ENCODE results near the gene DGKG. TPM values are rescaled to one million over a fixed set of nuclear protein-coding genes. Genes with fewer than 3 reads are reported as not detected.

Gene DGKG
- polyA plus RNA-seq, 2 of the 4 experiments (the other 2 are of a cell fraction), result 11.5 to 13.3 TPM

DNA sequence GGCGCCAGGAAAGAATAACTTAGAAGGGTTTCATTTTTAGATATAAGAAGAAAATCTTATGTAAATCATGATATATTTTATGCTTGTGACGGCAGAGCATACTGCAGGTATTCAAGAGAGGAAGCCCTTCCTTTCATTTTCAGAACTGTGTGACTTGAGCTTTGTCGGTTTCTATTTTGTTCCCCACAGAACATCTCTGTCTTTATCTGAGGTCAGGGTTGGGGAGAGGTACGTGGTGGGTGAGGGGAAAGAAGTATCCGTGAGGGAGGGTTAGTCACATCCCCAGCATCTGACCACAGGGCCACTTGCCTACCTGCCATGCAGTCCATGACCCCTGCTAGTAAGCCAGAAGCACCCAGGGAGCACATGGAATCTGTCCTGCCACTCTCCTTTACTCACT lies 126.5 kb downstream of the DGKG start (continued):
- TF ChIP-seq KDM1A (IDR thresholded peaks at IDR 0.05; ENCODE audit: low read depth) (no peak), BCL3 (IDR thresholded peaks at IDR 0.05) (no peak), MAFK (IDR thresholded peaks at IDR 0.05; ENCODE audit: partially characterized antibody) (no peak)

- H3K9me3 ChIP-seq, result no peaks in the 10 kb centered on the region
- no peak for DNase-seq (ENCODE audit: low read depth in 1 of 2, low spot score in 1 of 2)
- ATAC-seq, result no peak
- H3K4me3 ChIP-seq, result no peak overlapping the region
- H3K4me2 ChIP-seq, result no peak overlapping the region
- FAIRE-seq, result no peak
- POLR2A ChIA-PET, result no interaction called here
- 81% methylated on average over 5 of the region's 5 CpGs for WGBS (ENCODE audit: missing lambda C conversion rate)
- CTCF ChIA-PET, result no interaction called here
- H3K27ac ChIP-seq, result no peak overlapping the region
- H3K4me1 ChIP-seq, result no peaks in the 10 kb centered on the region
- no peak for TF ChIP-seq NR3C1 (IDR thresholded peaks at IDR 0.05)
- no peak for TF ChIP-seq CBX8 (IDR thresholded peaks at IDR 0.05)
- no peak for TF ChIP-seq HOXB5 (CRISPR knock-in tag; IDR thresholded peaks at IDR 0.05)
- TF ChIP-seq RCOR1 (IDR thresholded peaks at IDR 0.05; ENCODE audit: low read depth, low read length), result no peak
- no peak for TF ChIP-seq HOXB13 (CRISPR knock-in tag; IDR thresholded peaks at IDR 0.05; ENCODE audit: low read depth)
- TF ChIP-seq BCL3 (IDR thresholded peaks at IDR 0.05), result no peak
- no peak for TF ChIP-seq ZFP36 (IDR thresholded peaks at IDR 0.05; ENCODE audit: borderline replicate concordance, partially characterized antibody)
- no peak for TF ChIP-seq RFX5 (IDR thresholded peaks at IDR 0.05)
- TF ChIP-seq, protein P1, sequence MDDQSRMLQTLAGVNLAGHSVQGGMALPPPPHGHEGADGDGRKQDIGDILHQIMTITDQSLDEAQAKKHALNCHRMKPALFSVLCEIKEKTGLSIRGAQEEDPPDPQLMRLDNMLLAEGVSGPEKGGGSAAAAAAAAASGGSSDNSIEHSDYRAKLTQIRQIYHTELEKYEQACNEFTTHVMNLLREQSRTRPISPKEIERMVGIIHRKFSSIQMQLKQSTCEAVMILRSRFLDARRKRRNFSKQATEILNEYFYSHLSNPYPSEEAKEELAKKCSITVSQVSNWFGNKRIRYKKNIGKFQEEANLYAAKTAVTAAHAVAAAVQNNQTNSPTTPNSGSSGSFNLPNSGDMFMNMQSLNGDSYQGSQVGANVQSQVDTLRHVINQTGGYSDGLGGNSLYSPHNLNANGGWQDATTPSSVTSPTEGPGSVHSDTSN (IDR thresholded peaks at IDR 0.05), result no peak
- no peak for TF ChIP-seq GATA3 (IDR thresholded peaks at IDR 0.05; ENCODE audit: borderline replicate concordance)
- no peak for TF ChIP-seq SMC3 (IDR thresholded peaks at IDR 0.05)
- TF ChIP-seq PHF8 (IDR thresholded peaks at IDR 0.05; ENCODE audit: borderline replicate concordance, low read depth), result no peak
Measured at GRCh38 chr3:186234152-186234551, 127.9 kb downstream of the DGKG start.

GRCh38 chr3:186226482-186226881 lies 135.6 kb downstream of the DGKG start:
- WGBS (ENCODE audit: missing lambda C conversion rate), result 95% methylated on average over 2 of the region's 2 CpGs
- no peak for FAIRE-seq
- CTCF ChIA-PET, result interaction anchor here (1.1 kb wide), 1 partner anchor 282 kb away, joined by 3 read pairs; no protein-coding TSS in a partner anchor

DNA sequence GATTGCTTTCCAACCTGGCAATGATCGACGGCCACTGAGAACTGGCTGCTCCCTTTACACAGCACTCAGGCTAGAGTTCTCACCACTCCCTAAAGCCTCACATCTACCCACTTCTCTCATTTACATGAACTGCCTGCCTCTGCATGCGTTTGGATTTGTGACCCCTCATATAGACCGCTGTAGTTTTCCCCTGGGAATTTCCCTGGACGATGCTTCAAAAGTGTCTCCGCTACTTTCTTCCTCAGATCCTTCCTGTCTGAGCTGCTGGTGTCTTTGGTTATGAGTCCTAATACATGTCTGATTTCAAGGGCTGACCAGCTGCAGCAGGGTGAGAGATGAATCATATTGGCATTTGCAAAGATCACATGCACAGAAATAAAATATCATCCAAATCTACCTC lies 136.4 kb downstream of the DGKG start:
- no peak for DNase-seq (ENCODE audit: low read depth in 1 of 2, low spot score in 1 of 2)
- no peak for FAIRE-seq
- 96% methylated on average over 6 of the region's 6 CpGs for WGBS (ENCODE audit: missing lambda C conversion rate)

More at GRCh38 chr3:186226482-186226881, 135.6 kb downstream of the DGKG start:
- Histone ChIP-seq H3K4me3 (no peak overlapping the region), H3K9me3 (no peaks in the 10 kb centered on the region), H3K27ac (no peak overlapping the region), H3K4me1 (no peaks in the 10 kb centered on the region), H3K4me2 (no peak overlapping the region)
- DNase-seq (ENCODE audit: low read depth in 1 of 2, low spot score in 1 of 2) (no peak), ATAC-seq (no peak)
- POLR2A ChIA-PET, result no interaction called here
- no peak for TF ChIP-seq TP53 (CRISPR knock-in tag; IDR thresholded peaks at IDR 0.05)

More for the DNA sequence above, 136.4 kb downstream of the DGKG start:
- no peak overlapping the region for H3K27ac ChIP-seq
- CTCF ChIA-PET, result interaction anchor here (1.3 to 1.5 kb wide), 2 partner anchors 16 to 315 kb away, joined by 4 to 5 read pairs; no protein-coding TSS in a partner anchor
- POLR2A ChIA-PET, result no interaction called here
- no peak for TF ChIP-seq ZFP36 (IDR thresholded peaks at IDR 0.05; ENCODE audit: borderline replicate concordance, partially characterized antibody)
- TF ChIP-seq FOXS1 (CRISPR knock-in tag; IDR thresholded peaks at IDR 0.05), result no peak
- no peak overlapping the region for H3K4me3 ChIP-seq
- no peaks in the 10 kb centered on the region for H3K4me1 ChIP-seq
- no peak for ATAC-seq
- H3K4me2 ChIP-seq, result no peak overlapping the region
- no peaks in the 10 kb centered on the region for H3K9me3 ChIP-seq

Measured in A549 (cell line).